ENCODE data around the gene KLHL17. TPM values are rescaled to one million over a fixed set of nuclear protein-coding genes. Genes with fewer than 3 reads are reported as not detected.
"Not testable (repeated sequence)": the region's sequence is repeated elsewhere in the genome, so short reads cannot be mapped to it uniquely, and the experiment has no call there.

The KLHL17 gene
- total and polyA plus RNA-seq, 10 donors: 12.0 to 31.6 (median 18.8) TPM

DNA sequence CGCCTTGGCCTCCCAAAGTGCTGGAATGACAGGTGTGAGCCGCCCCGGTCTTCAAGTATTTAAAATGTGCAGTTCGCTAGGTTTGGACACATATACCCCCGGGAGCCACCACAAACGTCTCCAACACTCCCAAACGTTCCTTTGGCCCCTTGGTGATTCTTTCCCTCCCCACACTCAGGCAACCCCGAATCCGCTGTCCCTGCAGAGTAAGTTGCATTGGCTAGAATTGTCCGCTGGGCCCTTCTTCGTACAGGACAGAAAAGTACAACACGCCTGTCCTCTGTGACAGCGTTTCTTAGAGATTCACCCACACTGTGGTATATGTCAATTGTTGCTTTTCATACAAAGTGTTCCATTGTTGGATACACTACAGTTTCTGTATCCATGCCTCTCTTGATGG, 24.7 kb downstream of the KLHL17 start:
- H3K27me3 ChIP-seq (replicated peaks in 1 of 7): peaks cover 0 to 77% (median 14%) of the 10 kb centered on the region in 7 donors
- DNase-seq: no peak
- H3K36me3 ChIP-seq: no peaks in the 10 kb centered on the region
- H3K9me3 ChIP-seq: no peaks in the 10 kb centered on the region
- 76 to 85% (median 78%) methylated on average over 13 of the region's 13 CpGs for whole genome bisulfite sequencing, 5 donors
- H3K27ac ChIP-seq: no peak overlapping the region
- TF ChIP-seq POLR2AphosphoS5 (IDR thresholded peaks at IDR 0.05) (no peak), POLR2A (IDR thresholded peaks at IDR 0.05) (no peak)
- TF ChIP-seq, protein P1, sequence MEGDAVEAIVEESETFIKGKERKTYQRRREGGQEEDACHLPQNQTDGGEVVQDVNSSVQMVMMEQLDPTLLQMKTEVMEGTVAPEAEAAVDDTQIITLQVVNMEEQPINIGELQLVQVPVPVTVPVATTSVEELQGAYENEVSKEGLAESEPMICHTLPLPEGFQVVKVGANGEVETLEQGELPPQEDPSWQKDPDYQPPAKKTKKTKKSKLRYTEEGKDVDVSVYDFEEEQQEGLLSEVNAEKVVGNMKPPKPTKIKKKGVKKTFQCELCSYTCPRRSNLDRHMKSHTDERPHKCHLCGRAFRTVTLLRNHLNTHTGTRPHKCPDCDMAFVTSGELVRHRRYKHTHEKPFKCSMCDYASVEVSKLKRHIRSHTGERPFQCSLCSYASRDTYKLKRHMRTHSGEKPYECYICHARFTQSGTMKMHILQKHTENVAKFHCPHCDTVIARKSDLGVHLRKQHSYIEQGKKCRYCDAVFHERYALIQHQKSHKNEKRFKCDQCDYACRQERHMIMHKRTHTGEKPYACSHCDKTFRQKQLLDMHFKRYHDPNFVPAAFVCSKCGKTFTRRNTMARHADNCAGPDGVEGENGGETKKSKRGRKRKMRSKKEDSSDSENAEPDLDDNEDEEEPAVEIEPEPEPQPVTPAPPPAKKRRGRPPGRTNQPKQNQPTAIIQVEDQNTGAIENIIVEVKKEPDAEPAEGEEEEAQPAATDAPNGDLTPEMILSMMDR (IDR thresholded peaks at IDR 0.05 in 8 of 11, conservative IDR thresholded peaks at IDR 0.05 in 3 of 11): no peak
- intact Hi-C loops (cut with DNase I; ENCODE audit: low total_unique reads): loop anchor here (5.0 kb wide), 1 partner anchor 77 kb away; no protein-coding TSS in a partner anchor
- no peak overlapping the region for H3K4me3 ChIP-seq
- peaks cover 0 to 9% (median 4%) of the 10 kb centered on the region in 6 donors for H3K4me1 ChIP-seq

DNA sequence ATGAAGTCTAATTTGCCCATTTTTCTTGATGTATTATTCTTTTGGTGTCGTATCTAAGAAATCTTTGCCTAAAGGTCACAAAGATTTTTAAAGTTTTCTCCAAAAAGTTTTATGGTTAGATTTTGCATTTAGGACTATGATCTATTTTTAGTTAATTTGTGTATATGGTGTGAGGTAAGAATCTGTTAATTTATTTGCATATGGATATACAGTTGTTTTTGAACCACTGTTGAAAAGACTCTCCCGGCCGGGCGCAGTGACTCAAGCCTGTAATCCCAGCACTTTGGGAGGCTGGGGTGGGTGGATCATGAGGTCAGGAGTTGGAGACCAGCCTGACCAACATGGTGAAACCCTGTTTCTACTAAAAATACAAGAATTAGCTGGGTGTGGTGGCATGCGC, 27.7 kb downstream of the KLHL17 start:
- H3K4me3 ChIP-seq, DNase-seq, H3K27ac ChIP-seq, H3K4me1 ChIP-seq, H3K36me3 ChIP-seq: not testable (repeated sequence)
- Histone ChIP-seq H3K9me3 (peaks cover 0 to 17% (median 11%) of the 10 kb centered on the region in 8 donors), H3K27me3 (replicated peaks in 1 of 7) (peaks cover 0 to 71% (median 10%) of the 10 kb centered on the region in 7 donors)
- WGBS, 5 donors: 78 to 92% (median 89%) methylated on average over 5 of the region's 5 CpGs
- intact Hi-C loops (cut with DNase I; ENCODE audit: low total_unique reads): loop anchor here (5.0 kb wide), 1 partner anchor 74 kb away; no protein-coding TSS in a partner anchor

DNA sequence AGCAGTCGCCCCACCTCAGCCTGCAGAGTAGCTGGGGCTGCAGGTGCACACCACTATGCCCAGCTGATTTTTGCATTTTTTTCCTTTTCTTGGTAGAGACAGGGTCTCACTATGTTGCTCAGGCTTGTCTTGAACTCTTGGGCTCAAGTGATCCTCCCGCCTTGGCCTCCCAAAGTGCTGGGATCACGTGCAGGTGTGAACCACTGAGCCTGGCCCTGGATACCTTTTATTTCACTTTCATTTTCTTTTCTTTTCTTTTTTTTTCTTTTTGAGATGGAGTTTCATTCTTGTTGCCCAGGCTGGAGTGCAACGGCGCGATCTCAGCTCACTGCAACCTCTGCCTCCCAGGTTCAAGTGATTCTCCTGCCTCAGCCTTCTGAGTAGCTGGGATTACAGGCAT, 30.9 kb downstream of the KLHL17 start:
- H3K36me3 ChIP-seq; H3K4me3 ChIP-seq; H3K4me1 ChIP-seq; DNase-seq; H3K27ac ChIP-seq; intact Hi-C loops (cut with DNase I; ENCODE audit: low total_unique reads): not testable (repeated sequence)
- 82 to 92% (median 86%) methylated on average over 6 of the region's 6 CpGs for WGBS, 5 donors
- Histone ChIP-seq H3K27me3 (replicated peaks in 1 of 7) (peaks cover 0 to 71% (median 5%) of the 10 kb centered on the region in 7 donors), H3K9me3 (peaks cover 0 to 17% (median 11%) of the 10 kb centered on the region in 8 donors)

DNA sequence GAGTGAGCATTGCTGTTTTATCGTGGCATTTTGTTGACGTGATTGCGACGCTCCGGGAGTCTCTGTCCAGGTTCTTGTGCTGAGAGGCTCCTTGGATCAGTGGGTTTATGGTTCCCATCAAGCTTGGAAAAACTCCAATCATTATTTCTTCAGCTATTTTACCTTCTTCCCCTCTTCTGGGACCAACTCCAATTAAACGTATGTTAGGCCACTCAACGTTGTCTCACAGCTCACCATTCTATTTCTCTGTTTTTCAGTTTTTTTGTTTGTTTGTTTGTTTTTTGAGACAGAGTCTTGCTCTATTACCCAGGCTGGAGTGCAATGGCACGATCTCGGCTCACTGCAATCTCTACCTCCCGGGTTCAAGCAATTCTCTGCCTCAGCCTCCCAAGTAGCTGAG, 31.5 kb downstream of the KLHL17 start:
- peaks cover 0 to 17% (median 11%) of the 10 kb centered on the region in 8 donors for H3K9me3 ChIP-seq
- H3K36me3 ChIP-seq: no peaks in the 10 kb centered on the region
- TF ChIP-seq POLR2A (IDR thresholded peaks at IDR 0.05): no peak
- no peak overlapping the region for H3K27ac ChIP-seq
- 92 to 96% (median 95%) methylated on average over 10 of the region's 10 CpGs for WGBS, 5 donors
- H3K4me3 ChIP-seq: no peak overlapping the region
- no peak for DNase-seq
- H3K27me3 ChIP-seq (replicated peaks in 1 of 7): peaks cover 0 to 75% (median 8%) of the 10 kb centered on the region in 7 donors
- peaks cover 0 to 12% (median under 1%) of the 10 kb centered on the region in 6 donors for H3K4me1 ChIP-seq
- intact Hi-C loops (cut with DNase I; ENCODE audit: low total_unique reads): no loop called here

DNA sequence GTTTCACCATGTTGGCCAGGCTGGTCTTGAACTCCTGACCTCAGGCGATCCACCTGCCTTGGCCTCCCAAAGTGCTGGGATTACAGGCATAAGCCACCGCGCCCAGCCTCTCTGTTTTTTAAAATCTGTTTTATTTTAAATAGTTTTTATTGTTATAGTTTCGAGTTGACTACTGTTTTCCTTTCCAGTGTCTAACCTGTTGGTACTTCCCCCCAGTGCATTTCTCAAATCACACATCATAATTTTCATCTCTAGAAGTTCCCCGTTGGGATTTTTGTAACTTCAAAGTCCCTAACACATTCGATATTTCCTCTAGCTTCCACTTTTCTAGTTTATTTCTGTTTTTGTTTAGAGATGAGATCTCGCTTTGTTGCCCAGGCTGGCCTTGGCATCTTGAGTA, 32.0 kb downstream of the KLHL17 start:
- Histone ChIP-seq H3K36me3 (no peaks in the 10 kb centered on the region), H3K4me1 (peaks cover 0 to 17% (median 3%) of the 10 kb centered on the region in 6 donors), H3K27ac (no peak overlapping the region), H3K27me3 (replicated peaks in 1 of 7) (peaks cover 0 to 77% (median 13%) of the 10 kb centered on the region in 7 donors), H3K4me3 (no peak overlapping the region), H3K9me3 (peaks cover 0 to 17% (median 11%) of the 10 kb centered on the region in 8 donors)
- 66 to 84% (median 75%) methylated on average over 7 of the region's 7 CpGs for WGBS, 5 donors
- TF ChIP-seq POLR2A (IDR thresholded peaks at IDR 0.05) (no peak), POLR2AphosphoS5 (IDR thresholded peaks at IDR 0.05) (no peak)
- TF ChIP-seq, protein P1 (IDR thresholded peaks at IDR 0.05 in 8 of 11, conservative IDR thresholded peaks at IDR 0.05 in 3 of 11): no peak
- intact Hi-C loops (cut with DNase I; ENCODE audit: low total_unique reads): no loop called here
- DNase-seq: no peak

Measured in spleen (tissue), 11 donors.